Immature natural killer cell (primary cell): ENCODE measurements around the gene SNW1. TPM values are rescaled to one million over a fixed set of nuclear protein-coding genes. Genes with fewer than 3 reads are reported as not detected.
"Not testable (repeated sequence)": the region's sequence is repeated elsewhere in the genome, so short reads cannot be mapped to it uniquely, and the experiment has no call there.

Experiments used
- DNase-seq, 3 donors: peaks; one replicate each; pipeline ENCODE4 v3.0.0; 2022; ENCODE audit warnings: mixed read lengths in 1 of 3
- H3K27ac Mint-ChIP-seq, 6 donors: one replicate each; pipeline ENCODE4 v1.8.0; 2020; ENCODE audit warnings: mixed read lengths in 6 of 6, mild to moderate bottlenecking in 5 of 6, inconsistent platforms in 4 of 6, moderate library complexity in 3 of 6
- H3K27me3 Mint-ChIP-seq, 3 donors: one replicate each; pipeline ENCODE4 v1.8.0; 2020 to 2021; ENCODE audit warnings: low read depth in 3 of 3, mild to moderate bottlenecking in 3 of 3, mixed read lengths in 3 of 3, moderate library complexity in 3 of 3, inconsistent platforms in 1 of 3
- H3K36me3 Mint-ChIP-seq, 3 donors: one replicate each; pipeline ENCODE4 v1.8.0; 2020; ENCODE audit warnings: mixed read lengths in 3 of 3, inconsistent platforms in 2 of 3, mild to moderate bottlenecking in 2 of 3
- H3K4me1 Mint-ChIP-seq, 2 donors: one replicate each; pipeline ENCODE4 v1.8.0; 2020; ENCODE audit warnings: inconsistent platforms in 2 of 2, mild to moderate bottlenecking in 2 of 2, mixed read lengths in 2 of 2, moderate library complexity in 1 of 2
- H3K4me3 Mint-ChIP-seq, 5 donors: one replicate each; pipeline ENCODE4 v1.8.0; 2020; ENCODE audit warnings: mild to moderate bottlenecking in 5 of 5, mixed read lengths in 5 of 5, inconsistent platforms in 3 of 5, moderate library complexity in 3 of 5
- H3K9me3 Mint-ChIP-seq, 6 donors: one replicate each; pipeline ENCODE4 v1.8.0; 2020; ENCODE audit warnings: mild to moderate bottlenecking in 6 of 6, mixed read lengths in 6 of 6, inconsistent platforms in 4 of 6, moderate library complexity in 3 of 6
- polyA plus RNA-seq, 3 donors: library from polyadenylated mRNA; unstranded; fragments of 300-500 nt; fragmentation: Illumina TruSeq; gene quantifications; one replicate each; pipeline ENCODE4 v1.2.3, GENCODE V29; 2021

SNW1 gene
- polyA plus RNA-seq, 3 donors from 2014 or later = 57.0 to 82.9 (median 57.0) TPM

DNA sequence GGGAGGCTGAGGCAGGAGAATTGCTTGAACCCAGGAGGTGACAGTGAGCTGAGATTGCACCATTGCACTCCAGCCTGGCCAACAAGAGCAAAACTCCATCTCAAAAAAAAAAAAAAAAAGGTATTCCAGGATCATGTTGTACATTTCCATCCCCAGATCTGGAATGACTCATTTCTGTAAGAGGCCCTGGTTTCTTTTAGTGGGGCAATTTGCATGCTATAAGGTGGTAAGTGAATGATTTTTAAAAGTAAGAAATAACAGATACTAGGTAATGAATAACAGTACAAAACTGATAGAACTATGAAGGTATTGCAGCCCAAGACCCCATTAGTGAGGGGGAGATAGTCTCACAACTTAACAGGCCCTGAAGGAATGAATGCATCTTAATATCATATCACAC, 21.2 kb upstream of the SNW1 start:
- Mint-ChIP-seq H3K27me3 (peaks cover 0 to 2% (median 0%) of the 10 kb centered on the region in 3 donors), H3K27ac (no peak overlapping the region), H3K9me3 (no peaks in the 10 kb centered on the region), H3K36me3 (no peaks in the 10 kb centered on the region), H3K4me1 (no peaks in the 10 kb centered on the region), H3K4me3 (no peak overlapping the region)
- DNase-seq = no peak

DNA sequence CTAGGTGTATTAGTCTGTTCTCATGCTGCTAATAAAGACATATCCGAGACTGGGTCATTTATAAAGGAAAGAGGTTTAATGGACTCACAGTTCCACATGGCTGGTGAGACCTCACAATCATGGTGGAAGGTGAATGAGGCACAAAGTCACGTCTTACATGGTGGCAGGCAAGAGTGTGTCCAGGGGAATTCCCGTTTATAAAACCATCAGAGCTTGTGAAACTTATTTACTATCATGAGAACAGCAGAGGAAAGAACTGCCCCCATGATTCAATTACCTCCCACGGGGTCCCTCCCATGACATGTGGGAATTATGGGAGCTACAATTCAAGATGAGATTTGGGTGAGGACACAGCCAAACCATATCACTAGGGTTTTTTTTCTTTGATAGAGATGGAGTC, 13.0 kb upstream of the SNW1 start:
- H3K4me1 Mint-ChIP-seq, H3K27me3 Mint-ChIP-seq, H3K4me3 Mint-ChIP-seq: not testable (repeated sequence)

DNA sequence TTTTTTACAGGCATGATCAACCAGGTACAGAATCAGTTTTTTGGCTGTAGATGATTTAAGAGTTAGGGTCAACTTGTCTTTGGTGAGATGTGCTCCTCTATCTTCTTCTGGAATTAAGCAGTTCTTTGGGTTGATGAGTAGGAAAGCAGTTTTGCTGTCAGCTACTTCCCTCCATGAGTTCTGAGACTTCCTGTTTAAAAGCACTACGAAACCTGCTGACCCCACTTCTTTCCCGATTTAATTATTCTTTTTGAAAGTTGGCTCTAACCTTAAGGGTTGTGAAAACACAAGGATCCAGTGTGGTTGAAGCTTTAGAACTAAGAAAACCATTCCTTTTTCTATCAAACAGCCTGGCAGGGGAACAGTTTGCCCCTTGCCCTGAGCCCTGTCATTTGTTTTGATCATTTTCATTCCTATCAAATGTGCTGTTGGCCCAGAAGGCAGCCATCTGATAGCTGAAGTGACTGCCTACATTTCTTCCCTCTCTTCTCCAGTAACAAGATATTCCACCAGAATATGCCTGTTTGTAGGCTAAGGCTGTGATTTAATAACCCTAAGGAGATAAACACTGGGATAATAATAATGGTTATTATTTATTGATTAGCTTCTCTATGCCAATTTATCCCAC, 7.6 kb upstream of the SNW1 start:
- not testable (repeated sequence) for H3K27me3 Mint-ChIP-seq, H3K4me3 Mint-ChIP-seq, H3K36me3 Mint-ChIP-seq, H3K4me1 Mint-ChIP-seq, H3K27ac Mint-ChIP-seq, H3K9me3 Mint-ChIP-seq, DNase-seq

More for the DNA sequence above, 13.0 kb upstream of the SNW1 start:
- DNase-seq, H3K36me3 Mint-ChIP-seq, H3K27ac Mint-ChIP-seq, H3K9me3 Mint-ChIP-seq: not testable (repeated sequence)

DNA sequence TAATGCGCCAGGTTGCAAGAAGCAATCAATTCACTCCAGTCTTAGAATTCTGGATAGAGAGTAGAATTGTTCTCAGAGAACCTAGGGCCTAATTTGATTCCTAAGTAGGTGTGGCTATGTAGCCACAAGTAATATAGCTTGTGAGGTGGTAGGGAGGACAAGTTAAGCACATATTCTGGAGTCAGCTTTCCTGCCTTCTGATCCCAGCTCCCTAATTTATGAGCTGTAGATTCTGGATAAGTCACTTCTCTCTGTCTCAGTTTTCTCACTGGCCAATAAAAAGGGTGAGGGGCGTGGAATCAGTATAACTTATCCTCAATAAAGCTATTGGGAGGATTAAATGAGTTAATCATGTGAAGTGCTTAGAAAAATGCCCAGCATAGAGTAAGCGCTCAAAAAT, 3.0 kb upstream of the SNW1 start:
- H3K4me3 Mint-ChIP-seq = no peak overlapping the region
- no peak overlapping the region for H3K27ac Mint-ChIP-seq
- H3K27me3 Mint-ChIP-seq = peaks cover 0 to 7% (median 7%) of the 10 kb centered on the region in 3 donors
- no peaks in the 10 kb centered on the region for H3K9me3 Mint-ChIP-seq
- peaks cover 22 to 30% of the 10 kb centered on the region in 2 donors for H3K4me1 Mint-ChIP-seq
- H3K36me3 Mint-ChIP-seq = peaks cover 0 to 4% (median 0%) of the 10 kb centered on the region in 3 donors
- no peak for DNase-seq

DNA sequence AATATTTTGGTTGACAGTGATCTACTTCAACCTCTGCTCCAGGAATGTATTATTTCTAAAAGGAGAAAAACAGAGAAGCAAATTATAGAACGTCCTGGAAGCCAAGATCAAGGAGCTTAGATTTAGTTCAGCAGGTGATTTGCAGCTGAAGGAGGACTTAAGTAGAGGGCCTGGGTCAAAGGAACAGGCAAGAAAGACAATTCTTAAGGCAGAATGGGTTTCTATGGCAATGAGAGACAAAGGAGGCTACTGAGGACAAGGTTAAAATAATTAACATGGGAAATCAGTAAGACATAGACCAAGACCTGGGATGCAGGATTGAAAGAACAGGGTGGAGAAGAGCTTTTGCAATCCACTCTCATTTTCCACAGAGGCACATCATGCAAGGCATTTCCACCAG, 2.4 kb upstream of the SNW1 start:
- peaks cover 0 to 4% (median 0%) of the 10 kb centered on the region in 3 donors for H3K36me3 Mint-ChIP-seq
- no peaks in the 10 kb centered on the region for H3K9me3 Mint-ChIP-seq
- no peak overlapping the region for H3K27ac Mint-ChIP-seq
- peaks cover 0 to 7% (median 7%) of the 10 kb centered on the region in 3 donors for H3K27me3 Mint-ChIP-seq
- H3K4me3 Mint-ChIP-seq = no peak overlapping the region
- H3K4me1 Mint-ChIP-seq = peaks cover 29 to 36% of the 10 kb centered on the region in 2 donors
- no peak for DNase-seq

DNA sequence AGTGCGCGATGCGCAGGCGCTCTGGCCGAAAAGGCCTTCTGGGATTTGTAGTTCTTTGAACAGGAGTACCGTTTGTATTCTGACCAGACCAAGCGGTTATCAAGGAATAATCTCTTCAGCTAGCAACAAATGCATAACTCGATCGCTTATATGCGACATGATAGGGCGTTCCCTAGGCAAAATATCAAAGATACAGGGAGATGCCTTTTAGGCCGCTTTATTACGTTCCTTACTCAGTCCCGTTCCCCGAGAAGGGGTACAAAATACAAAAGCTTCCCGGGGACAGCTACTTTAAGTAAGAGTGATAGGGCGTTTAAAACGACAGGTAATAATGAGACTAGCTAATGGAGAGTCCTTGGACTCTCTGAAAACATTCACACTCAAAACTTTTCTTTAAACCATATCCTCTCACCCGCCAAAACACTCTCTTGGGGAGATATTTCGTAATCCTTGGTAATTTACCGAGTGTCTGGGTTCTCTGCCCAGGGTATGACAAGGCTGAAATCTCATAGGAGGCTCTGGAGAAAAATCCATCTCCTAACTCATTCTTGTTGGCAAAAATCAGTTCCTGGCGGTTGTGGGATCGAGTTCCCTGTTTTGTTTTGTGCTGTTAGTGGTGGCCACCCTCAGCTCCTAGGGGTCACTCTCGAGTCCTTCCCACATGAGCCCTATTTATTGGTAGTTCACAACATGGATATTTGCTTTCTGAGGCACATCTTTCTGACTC, 412 bp upstream of the SNW1 start:
- Mint-ChIP-seq H3K4me3 (peak overlapping the region; percentile 94 to 99 (median 96)), H3K36me3 (peaks cover 0 to 4% (median 0%) of the 10 kb centered on the region in 3 donors), H3K4me1 (peaks cover 37 to 56% of the 10 kb centered on the region in 2 donors)

DNA sequence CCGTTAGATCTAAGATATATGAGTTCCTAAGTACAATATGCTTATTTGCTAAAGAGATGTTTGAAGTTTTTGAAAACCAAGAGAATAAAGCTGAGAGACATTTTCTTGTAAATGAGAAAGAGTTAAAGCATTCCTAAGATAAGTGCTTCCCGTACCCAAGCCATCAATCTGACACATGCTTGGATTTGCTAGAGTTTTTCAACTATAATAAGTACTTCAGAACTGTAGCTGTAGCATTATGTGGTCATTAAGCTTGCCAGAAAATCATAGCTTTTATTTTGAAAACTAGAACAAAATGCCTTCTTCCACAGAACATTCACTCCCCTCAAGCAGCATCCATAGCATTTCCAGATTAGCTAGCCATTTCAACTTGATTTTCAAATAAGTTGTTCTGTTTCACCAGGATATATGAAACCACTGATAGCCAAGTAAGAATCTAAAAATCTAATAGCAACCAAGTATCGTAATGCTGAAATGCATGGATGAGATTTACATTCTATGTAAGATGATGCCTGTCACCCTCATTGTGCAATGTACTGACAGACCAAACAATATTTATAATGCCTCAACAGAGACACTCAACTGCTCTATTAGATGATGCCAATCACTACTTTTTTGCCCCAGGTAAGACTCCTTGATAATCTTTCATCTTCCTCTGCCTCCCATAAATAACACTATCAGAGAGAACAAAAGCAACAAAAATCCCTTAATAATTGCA, 8.0 kb downstream of the SNW1 start:
- Mint-ChIP-seq H3K4me3 (no peak overlapping the region), H3K36me3 (peaks cover 8 to 31% (median 15%) of the 10 kb centered on the region in 3 donors), H3K9me3 (no peaks in the 10 kb centered on the region), H3K27ac (peak overlapping the region in 2 of 6 donors; percentile 16 to 35), H3K27me3 (no peaks in the 10 kb centered on the region), H3K4me1 (peaks cover 29 to 74% of the 10 kb centered on the region in 2 donors)
- DNase-seq = no peak

More for the DNA sequence above, 412 bp upstream of the SNW1 start:
- no peaks in the 10 kb centered on the region for H3K9me3 Mint-ChIP-seq
- DNase-seq = no peak
- H3K27ac Mint-ChIP-seq = peak overlapping the region; percentile 97 to 99 (median 98)
- H3K27me3 Mint-ChIP-seq = peaks cover 0 to 7% (median 7%) of the 10 kb centered on the region in 3 donors

DNA sequence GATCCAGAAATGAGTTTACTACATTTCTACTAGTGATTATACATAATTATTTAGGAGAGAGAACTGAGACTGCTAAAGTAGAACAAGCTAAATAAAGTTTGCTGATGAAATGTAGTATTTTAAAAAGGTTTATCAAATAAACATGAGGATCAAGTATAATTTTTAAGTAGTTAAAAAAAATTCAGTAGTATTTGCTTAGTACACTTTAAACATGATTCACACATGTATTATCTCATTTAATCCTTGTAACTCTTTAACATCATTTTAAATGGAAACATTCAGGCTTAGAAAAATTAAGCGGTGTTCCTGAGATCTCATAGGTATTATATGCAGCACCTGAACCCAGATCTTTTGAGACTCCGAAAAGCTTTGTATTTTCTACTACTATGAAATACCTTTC, 8.7 kb downstream of the SNW1 start:
- Mint-ChIP-seq H3K9me3 (no peaks in the 10 kb centered on the region), H3K27ac (no peak overlapping the region), H3K4me3 (no peak overlapping the region), H3K27me3 (no peaks in the 10 kb centered on the region), H3K4me1 (peaks cover 23 to 67% of the 10 kb centered on the region in 2 donors), H3K36me3 (peaks cover 8 to 31% (median 15%) of the 10 kb centered on the region in 3 donors)
- DNase-seq = no peak

DNA sequence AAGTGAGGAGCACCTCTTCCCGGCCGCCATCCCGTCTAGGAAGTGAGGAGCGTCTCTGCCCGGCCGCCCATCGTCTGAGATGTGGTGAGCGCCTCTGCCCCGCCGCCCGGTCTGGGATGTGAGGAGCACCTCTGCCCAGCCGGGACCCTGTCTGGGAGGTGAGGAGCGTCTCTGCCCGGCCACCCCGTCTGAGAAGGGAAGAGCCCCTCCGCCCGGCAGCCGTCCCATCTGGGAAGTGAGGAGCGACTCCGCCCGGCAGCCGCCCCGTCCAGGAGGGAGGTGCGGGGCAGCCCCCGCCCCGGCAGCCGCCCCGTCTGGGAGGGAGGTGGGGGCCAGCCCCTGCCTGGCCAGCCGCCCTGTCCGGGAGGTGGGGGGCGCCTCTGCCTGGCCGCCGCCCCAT, 13.5 kb downstream of the SNW1 start:
- Mint-ChIP-seq H3K4me1 (peaks cover 14 to 54% of the 10 kb centered on the region in 2 donors), H3K36me3 (peaks cover 14 to 32% (median 19%) of the 10 kb centered on the region in 3 donors)
- not testable (repeated sequence) for H3K27ac Mint-ChIP-seq, H3K4me3 Mint-ChIP-seq, H3K27me3 Mint-ChIP-seq, H3K9me3 Mint-ChIP-seq, DNase-seq

DNA sequence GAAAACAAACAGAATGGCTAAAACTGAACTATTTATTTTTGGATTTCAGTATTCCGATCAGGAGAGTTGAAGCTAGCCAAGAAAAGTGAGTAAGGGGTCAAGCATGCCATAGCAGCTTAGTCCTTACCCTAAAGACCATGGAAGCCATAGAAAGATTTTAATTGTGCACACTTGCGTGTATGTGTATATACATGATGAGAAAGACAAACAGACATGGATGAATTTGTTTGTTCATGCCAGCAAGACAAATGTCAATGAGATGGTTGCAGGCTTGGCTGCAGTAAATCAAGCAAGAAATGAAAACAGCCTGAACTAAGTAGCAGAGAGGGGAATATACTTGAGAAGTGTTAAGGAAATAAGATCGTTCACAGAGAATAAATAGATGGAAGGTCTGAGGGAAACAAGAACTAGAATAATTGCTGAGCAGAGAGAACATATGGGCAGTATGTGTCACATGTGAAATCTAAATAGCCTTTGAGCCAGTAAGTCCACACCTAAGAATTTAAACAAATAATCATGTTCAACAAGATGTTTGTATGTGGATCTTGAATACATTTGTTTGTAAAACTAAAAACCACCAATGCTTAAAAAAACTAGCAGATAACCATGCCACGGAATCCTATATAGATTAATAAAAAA, 14.8 kb downstream of the SNW1 start:
- no peak for DNase-seq
- H3K4me1 Mint-ChIP-seq = peaks cover 16 to 55% of the 10 kb centered on the region in 2 donors
- peaks cover 14 to 34% (median 19%) of the 10 kb centered on the region in 3 donors for H3K36me3 Mint-ChIP-seq
- H3K27me3 Mint-ChIP-seq = no peaks in the 10 kb centered on the region
- H3K4me3 Mint-ChIP-seq = no peak overlapping the region
- no peaks in the 10 kb centered on the region for H3K9me3 Mint-ChIP-seq
- no peak overlapping the region for H3K27ac Mint-ChIP-seq

DNA sequence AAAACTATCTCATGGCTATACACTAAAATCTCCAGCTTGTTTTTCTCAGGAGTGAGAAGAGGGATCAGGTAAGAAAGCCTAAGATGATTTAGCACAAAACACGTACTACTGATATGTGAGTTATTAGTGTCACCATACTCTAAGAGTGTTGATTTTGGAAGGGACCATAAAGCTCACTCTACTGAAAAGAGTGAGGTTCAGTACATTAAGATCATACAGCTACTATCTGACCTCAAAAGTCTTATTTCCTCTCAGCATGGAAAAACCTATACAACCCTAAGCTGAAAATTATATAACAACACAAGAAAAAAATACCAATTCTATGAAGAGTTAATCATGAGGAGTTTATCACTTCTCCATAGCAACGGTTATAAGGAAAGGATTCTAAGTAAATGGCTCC, 19.5 kb downstream of the SNW1 start:
- Mint-ChIP-seq H3K27ac (peak overlapping the region in 3 of 6 donors; percentile 23 to 59 (median 49)), H3K9me3 (no peaks in the 10 kb centered on the region), H3K27me3 (peaks cover 0 to 3% (median 0%) of the 10 kb centered on the region in 3 donors), H3K4me3 (peak overlapping the region in 1 of 5 donors; percentile 29), H3K36me3 (peaks cover 14 to 30% (median 18%) of the 10 kb centered on the region in 3 donors), H3K4me1 (peaks cover 16 to 53% of the 10 kb centered on the region in 2 donors)
- no peak for DNase-seq

DNA sequence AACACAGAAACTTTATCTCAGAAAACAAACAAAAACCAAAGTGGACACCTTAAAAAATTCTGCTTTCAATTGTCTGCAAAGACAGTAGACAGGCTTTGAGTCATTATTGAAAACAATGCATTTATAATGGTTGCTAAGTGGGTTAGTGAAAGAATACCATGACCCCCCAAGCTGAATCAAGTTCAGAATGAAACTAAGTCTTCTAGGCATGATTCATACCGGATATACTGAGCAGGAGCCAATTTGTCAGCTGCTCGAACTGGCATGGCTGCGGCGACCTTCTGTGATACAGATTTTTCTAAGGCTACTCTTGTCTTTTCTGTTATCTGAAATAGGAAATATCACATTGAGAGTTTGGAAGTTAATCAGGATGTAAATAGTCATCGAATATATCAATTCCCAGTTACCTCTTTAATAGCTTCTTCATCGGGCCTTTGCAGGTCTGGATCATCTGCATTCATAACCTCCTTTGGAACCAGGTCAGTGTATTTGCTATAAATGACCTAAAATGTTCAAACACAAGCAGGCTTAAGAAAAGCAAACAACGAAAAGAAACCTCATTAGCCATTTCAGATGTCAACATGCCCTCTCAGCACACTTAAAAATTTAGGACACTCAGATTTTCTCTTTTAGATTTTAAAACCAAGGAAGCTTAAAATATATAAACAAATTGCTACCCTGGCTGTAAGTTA, 22.3 kb downstream of the SNW1 start:
- H3K27me3 Mint-ChIP-seq = peaks cover 0 to 3% (median 0%) of the 10 kb centered on the region in 3 donors
- H3K4me3 Mint-ChIP-seq = peak overlapping the region in 1 of 5 donors; percentile 44
- H3K27ac Mint-ChIP-seq = peak overlapping the region in 2 of 6 donors; percentile 42 to 83
- no peaks in the 10 kb centered on the region for H3K9me3 Mint-ChIP-seq
- peaks cover 10 to 38% (median 19%) of the 10 kb centered on the region in 3 donors for H3K36me3 Mint-ChIP-seq
- peaks cover 12 to 38% of the 10 kb centered on the region in 2 donors for H3K4me1 Mint-ChIP-seq
- peak in 1 of 3 donors; percentile 19 for DNase-seq

DNA sequence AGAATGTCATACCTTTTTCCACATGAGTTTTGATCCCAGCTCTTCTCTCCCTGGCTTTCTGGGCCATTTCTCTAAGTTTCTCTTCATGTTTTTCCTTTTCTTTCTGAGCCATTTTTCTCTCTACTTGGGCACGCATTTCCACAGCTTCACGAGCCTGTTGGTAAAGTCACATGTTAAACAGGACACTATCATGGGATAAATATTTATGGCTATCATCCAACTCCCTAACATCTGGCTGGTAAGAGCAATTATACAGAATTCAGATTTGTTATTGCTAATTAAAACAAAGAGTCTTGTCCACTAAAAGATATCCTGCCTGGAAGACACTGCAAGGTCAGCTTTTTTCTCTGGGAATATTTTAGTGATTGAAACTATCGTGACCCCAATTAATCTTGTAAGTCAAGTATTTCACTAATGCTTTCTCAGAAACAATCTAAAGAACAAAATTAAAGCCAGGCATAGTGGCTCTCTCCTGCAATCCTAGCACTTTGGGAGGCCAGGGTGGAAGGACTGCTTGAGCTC, 29.9 kb downstream of the SNW1 start:
- H3K27ac Mint-ChIP-seq = peak overlapping the region in 1 of 6 donors; percentile 79
- H3K4me3 Mint-ChIP-seq = no peak overlapping the region
- H3K4me1 Mint-ChIP-seq = peaks cover 0 to 5% of the 10 kb centered on the region in 2 donors
- no peaks in the 10 kb centered on the region for H3K27me3 Mint-ChIP-seq
- H3K9me3 Mint-ChIP-seq = no peaks in the 10 kb centered on the region
- no peak for DNase-seq
- peaks cover 17 to 62% (median 40%) of the 10 kb centered on the region in 3 donors for H3K36me3 Mint-ChIP-seq
